GM08714 (cell line): ENCODE results near the gene R3HDM2.
"Not testable (repeated sequence)": the region's sequence is repeated elsewhere in the genome, so short reads cannot be mapped to it uniquely, and the experiment has no call there.

Source experiments
- H3K4me3 ChIP-seq: fragments of 200-500 bp; sonication (Bioruptor generic); 2 replicates; pipeline ENCODE4 v1.5.1; 2014; ENCODE audit warnings: mild to moderate bottlenecking, low read length, inconsistent platforms
- ZNF274 ChIP-seq: IDR thresholded peaks from 2 replicates; pipeline ENCODE4 v1.6.1; 2012; ENCODE audit warnings: mild to moderate bottlenecking, low read depth, low read length

Gene R3HDM2

DNA sequence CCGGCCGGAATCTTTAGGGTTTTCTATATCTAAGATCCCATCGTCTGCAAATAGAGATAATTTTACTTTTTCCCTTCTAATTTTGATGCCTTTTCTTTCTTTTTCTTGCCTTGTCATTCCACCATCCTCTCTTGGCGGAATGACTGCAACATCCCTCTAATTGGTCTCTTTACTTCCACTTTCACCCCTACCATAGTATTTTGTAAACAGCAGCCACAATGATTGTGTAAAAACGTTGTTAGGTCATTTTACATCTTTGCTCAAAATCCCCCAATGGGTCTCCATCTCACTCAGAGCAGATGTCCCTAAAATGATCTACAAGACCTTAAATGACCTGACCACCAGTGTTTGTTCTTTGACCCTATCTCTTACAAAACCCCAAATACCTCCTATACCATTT lies 99.9 kb downstream of the R3HDM2 start:
- TF ChIP-seq ZNF274 = no peak
- no peak overlapping the region for H3K4me3 ChIP-seq

DNA sequence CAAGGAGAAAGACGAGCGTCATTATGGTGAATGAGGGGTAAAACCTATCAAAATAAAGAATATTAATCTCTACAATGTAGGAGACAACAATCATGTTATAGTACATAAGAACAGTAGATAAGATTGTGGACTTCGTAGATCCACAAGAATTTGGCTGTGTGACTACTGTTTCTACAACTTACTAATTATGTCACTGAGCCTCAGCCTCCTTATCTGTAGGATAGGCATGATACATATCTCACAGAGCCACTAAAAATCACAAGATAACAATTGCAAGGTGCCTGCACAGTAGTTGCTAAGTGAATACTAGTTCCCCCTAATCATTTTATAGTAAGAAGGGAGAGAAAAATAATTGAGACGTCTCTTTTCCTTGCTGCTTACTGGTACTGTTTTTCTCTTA lies 101.6 kb downstream of the R3HDM2 start:
- H3K4me3 ChIP-seq = no peak overlapping the region
- TF ChIP-seq ZNF274 = no peak

- TF ChIP-seq ZNF274 = no peak
- no peak overlapping the region for H3K4me3 ChIP-seq
These were observed 105.4 kb downstream of the R3HDM2 start for GRCh38 chr12:57325395-57325794.

- no peak overlapping the region for H3K4me3 ChIP-seq
- no peak for TF ChIP-seq ZNF274
These were observed 107.4 kb downstream of the R3HDM2 start for GRCh38 chr12:57323416-57323815.

DNA sequence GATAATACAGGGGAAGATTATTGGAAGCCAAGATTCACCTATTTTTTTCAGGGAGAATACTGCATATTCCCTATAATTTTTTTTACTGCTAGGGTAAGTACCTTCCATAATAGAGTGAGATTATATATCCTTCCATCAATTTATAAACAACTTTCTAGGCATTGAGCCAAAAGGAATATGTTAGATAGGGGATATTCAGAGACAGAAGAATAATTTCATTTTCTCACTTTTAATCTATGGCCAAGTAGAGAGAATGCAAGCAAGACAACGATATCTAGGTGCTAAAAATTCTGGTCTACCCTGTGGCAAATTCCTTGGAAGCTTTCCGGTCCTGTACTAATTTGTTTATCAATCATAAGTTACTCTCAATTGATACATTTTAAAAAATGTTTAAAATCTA lies 110.2 kb downstream of the R3HDM2 start:
- no peak overlapping the region for H3K4me3 ChIP-seq
- TF ChIP-seq ZNF274 = no peak

DNA sequence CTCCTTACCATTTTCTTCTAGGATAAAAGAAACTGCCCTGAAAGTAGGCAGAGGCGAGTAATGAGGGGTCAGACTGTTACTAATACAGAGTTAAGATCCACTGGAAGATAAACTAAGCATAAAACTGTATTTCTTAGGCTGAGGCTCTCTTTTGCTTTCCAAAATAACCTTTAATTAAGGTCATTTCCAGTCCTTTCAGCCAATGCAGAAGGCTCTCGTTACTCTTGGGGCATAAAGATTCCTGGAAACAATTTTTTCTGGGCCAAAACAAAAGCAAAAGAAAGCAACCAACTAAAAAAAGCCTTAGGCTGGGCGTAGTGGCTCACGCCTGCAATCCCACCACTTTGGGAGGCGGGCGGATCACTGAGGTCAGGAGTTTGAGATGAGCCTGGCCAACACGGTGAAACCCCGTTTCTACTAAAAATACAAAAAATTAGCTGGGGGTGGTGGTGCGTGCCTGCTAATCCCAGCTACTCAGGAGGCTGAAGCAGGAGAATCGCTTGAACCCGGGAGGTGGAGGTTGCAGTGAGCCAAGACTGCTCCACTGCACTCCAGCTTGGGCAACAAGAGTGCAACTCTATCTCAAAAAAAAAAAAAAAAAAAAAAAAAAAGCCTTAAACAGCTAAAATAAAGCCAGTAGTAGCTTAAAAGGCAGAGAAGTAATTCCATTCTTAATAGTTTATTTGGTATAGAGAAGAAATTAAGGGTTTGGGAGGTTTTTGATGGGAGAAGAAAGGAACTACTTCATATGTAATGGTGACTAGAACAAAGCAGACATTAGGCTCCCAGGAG lies 111.0 kb downstream of the R3HDM2 start:
- no peak for TF ChIP-seq ZNF274
- no peak overlapping the region for H3K4me3 ChIP-seq

- TF ChIP-seq ZNF274 = no peak
These were observed 115.2 kb downstream of the R3HDM2 start for GRCh38 chr12:57315681-57316080.

DNA sequence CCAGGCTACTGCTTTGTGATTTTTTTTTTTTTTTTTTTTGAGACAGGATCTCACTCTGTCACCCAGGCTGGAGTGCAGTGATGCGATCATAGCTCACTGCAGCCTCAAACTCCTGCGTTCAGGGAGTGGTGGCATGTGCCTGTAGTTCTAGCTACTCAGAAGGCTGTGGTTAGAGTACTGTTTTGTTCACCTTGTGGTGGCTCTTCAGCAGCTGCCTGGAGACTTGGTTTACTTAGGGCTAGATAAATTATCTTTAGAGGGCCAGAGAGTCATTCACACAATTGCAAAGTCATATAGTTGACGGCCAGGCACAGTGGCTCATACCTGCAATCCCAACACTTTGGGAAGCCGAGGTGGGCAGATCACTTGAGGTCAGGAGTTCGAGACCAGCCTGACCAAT lies 118.6 kb downstream of the R3HDM2 start:
- not testable (repeated sequence) for H3K4me3 ChIP-seq

More at GRCh38 chr12:57315681-57316080, 115.2 kb downstream of the R3HDM2 start:
- no peak overlapping the region for H3K4me3 ChIP-seq

- no peak overlapping the region for H3K4me3 ChIP-seq
- no peak for TF ChIP-seq ZNF274
These were observed 121.4 kb downstream of the R3HDM2 start for GRCh38 chr12:57309420-57309819.

GRCh38 chr12:57300961-57301584 lies 129.8 kb downstream of the R3HDM2 start:
- TF ChIP-seq ZNF274 = no peak
- no peak overlapping the region for H3K4me3 ChIP-seq

DNA sequence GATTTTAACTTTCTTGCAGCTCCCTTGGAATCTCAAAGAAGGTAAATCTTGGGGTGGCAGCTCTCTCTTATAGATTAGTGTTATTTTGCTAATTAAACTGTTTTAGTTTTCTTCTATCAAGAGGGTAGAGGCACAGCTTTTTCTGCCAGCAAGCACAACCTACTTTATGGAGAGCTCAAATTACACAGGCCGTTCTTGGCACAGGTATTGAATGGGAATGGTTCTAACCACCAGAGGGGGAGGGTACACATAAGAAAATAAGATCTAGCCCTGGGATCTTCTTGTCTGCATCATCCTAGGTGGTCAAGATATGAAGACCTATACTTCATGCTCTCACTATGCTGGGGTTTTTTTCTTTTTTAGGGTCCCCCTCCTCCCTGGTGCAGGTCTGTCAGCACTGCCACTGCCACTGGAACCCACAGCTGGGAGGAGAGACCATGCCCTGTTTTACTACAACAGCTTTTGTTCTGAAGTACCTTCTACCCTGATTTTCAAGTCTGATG lies 131.3 kb downstream of the R3HDM2 start:
- no peak for TF ChIP-seq ZNF274
- H3K4me3 ChIP-seq = no peak overlapping the region

GRCh38 chr12:57296291-57296690 lies 134.6 kb downstream of the R3HDM2 start:
- H3K4me3 ChIP-seq = no peak overlapping the region
- no peak for TF ChIP-seq ZNF274

DNA sequence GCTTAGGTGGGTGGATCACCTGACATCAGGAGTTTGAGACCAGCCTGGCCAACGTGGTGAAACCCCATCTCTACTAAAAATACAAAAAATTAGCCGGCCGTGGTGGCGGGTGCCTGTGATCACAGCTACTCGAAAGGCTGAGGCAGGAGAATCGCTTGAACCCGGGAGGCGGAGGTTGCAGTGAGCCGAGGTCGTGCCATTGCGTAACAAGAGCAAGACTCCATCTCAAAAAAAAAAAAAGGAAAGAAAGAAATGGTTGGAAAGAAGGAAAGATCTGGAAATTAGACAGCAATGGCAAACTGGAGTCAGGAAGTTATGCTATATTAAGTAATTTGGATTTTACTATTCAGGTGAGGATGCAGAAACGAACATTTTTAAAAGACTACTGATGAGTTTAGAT lies 148.8 kb downstream of the R3HDM2 start:
- not testable (repeated sequence) for H3K4me3 ChIP-seq

- TF ChIP-seq ZNF274 = no peak
These were observed 150.4 kb downstream of the R3HDM2 start for GRCh38 chr12:57280211-57281062.

More at GRCh38 chr12:57280211-57281062, 150.4 kb downstream of the R3HDM2 start:
- no peak overlapping the region; the same call in 1 of the 2 replicates for H3K4me3 ChIP-seq
